Measurements from ENCODE around the gene TOX2.

GRCh38 chr20:43958626-43959025 lies 44.0 kb downstream of the TOX2 start:
- TF ChIP-seq POLR2A (IDR thresholded peaks at IDR 0.05), result no peak
- TF ChIP-seq, protein P1, sequence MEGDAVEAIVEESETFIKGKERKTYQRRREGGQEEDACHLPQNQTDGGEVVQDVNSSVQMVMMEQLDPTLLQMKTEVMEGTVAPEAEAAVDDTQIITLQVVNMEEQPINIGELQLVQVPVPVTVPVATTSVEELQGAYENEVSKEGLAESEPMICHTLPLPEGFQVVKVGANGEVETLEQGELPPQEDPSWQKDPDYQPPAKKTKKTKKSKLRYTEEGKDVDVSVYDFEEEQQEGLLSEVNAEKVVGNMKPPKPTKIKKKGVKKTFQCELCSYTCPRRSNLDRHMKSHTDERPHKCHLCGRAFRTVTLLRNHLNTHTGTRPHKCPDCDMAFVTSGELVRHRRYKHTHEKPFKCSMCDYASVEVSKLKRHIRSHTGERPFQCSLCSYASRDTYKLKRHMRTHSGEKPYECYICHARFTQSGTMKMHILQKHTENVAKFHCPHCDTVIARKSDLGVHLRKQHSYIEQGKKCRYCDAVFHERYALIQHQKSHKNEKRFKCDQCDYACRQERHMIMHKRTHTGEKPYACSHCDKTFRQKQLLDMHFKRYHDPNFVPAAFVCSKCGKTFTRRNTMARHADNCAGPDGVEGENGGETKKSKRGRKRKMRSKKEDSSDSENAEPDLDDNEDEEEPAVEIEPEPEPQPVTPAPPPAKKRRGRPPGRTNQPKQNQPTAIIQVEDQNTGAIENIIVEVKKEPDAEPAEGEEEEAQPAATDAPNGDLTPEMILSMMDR (IDR thresholded peaks at IDR 0.05), result no peak

All from ovary (tissue), 3 donors.